Osteoblast (primary cell): ENCODE data around the gene HSH2D. TPM values are rescaled to one million over a fixed set of nuclear protein-coding genes. Genes with fewer than 3 reads are reported as not detected.

Experiments used
- DNase-seq: peaks from one replicate; pipeline ENCODE4 v3.0.0; 2011; ENCODE audit warnings: low spot score, mixed read lengths; ENCODE audit not compliant: insufficient read length; ENCODE audit errors: missing footprints
- H2AFZ ChIP-seq: 2 replicates; pipeline ENCODE4 v1.6.0; 2011; ENCODE audit warnings: mild to moderate bottlenecking, low read length
- H3K27ac ChIP-seq: 2 replicates; pipeline ENCODE4 v1.5.1; 2011; ENCODE audit warnings: mild to moderate bottlenecking, low read depth, low read length, moderate library complexity
- H3K27me3 ChIP-seq: 2 replicates; pipeline ENCODE4 v1.6.0; 2012; ENCODE audit warnings: mild to moderate bottlenecking, control low read depth, inconsistent platforms, low read length, moderate library complexity; ENCODE audit not compliant: insufficient read depth
- H3K36me3 ChIP-seq: 2 replicates; pipeline ENCODE4 v1.5.1; 2011; ENCODE audit warnings: mild to moderate bottlenecking, low read length, control low read depth, moderate library complexity; ENCODE audit not compliant: insufficient read depth
- H3K4me1 ChIP-seq: 2 replicates; pipeline ENCODE4 v1.5.1; 2011; ENCODE audit warnings: mild to moderate bottlenecking, low read length, control low read depth, moderate library complexity; ENCODE audit not compliant: insufficient read depth
- H3K4me2 ChIP-seq: 2 replicates; pipeline ENCODE4 v1.6.0; 2011; ENCODE audit warnings: mild to moderate bottlenecking, low read length; ENCODE audit not compliant: insufficient read depth
- H3K4me3 ChIP-seq: fragments of 200-600 bp; sonication (generic); 3 replicates; pipeline ENCODE4 v1.5.1; 2012; ENCODE audit warnings: mild to moderate bottlenecking, low read length, inconsistent platforms; ENCODE audit not compliant: insufficient read depth
- H3K79me2 ChIP-seq: 2 replicates; pipeline ENCODE4 v1.6.0; 2012; ENCODE audit warnings: mild to moderate bottlenecking, low read length, control low read depth, inconsistent platforms; ENCODE audit not compliant: insufficient read depth
- H3K9me3 ChIP-seq: 2 replicates; pipeline ENCODE4 v1.5.1; 2011; ENCODE audit warnings: low read depth, low read length, control low read depth
- H4K20me1 ChIP-seq: 2 replicates; pipeline ENCODE4 v1.6.0; 2012; ENCODE audit warnings: mild to moderate bottlenecking, low read length, control low read depth; ENCODE audit not compliant: insufficient read depth
- CTCF ChIP-seq: IDR thresholded peaks from 2 replicates; pipeline ENCODE4 v1.5.1; 2011; ENCODE audit warnings: mild to moderate bottlenecking, low read depth, low read length, moderate library complexity; ENCODE audit errors: extremely low read depth
- total RNA-seq: library from RNA; depleted of rRNA; stranded (reverse); fragments of >200 nt; gene quantifications from 2 replicates; pipeline ENCODE4 v1.2.3, GENCODE V29; 2012

The HSH2D gene
- total RNA-seq, 1 donor = 0.36 TPM

DNA sequence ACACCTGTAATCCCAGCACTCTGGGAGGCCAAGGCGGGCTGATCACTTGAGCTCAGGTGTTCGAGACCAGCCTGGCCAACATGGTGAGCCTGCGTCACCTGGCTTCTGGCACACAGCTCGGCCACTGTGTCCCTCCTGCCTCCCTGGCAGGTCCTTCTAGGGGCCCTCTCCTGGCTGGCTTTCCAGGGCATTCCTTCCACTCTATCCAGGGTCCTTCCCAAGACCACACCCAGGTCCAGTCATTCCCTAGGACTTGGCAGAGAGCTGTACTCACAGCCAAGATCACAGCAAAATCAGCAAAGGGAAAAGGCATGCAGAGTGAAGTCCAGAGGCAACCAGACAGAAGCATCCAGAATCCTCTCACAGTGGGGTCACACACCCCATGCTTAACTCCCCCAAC, 9.7 kb upstream of the HSH2D start:
- H3K79me2 ChIP-seq = no peaks in the 10 kb centered on the region
- no peak overlapping the region for H3K4me2 ChIP-seq
- peak; percentile 90 for DNase-seq
- H3K36me3 ChIP-seq = peaks cover 37% of the 10 kb centered on the region
- H3K4me3 ChIP-seq = no peak overlapping the region
- no peaks in the 10 kb centered on the region for H3K9me3 ChIP-seq
- H3K27me3 ChIP-seq = no peaks in the 10 kb centered on the region
- no peak overlapping the region for H2AFZ ChIP-seq
- no peaks in the 10 kb centered on the region for H3K4me1 ChIP-seq
- H4K20me1 ChIP-seq = peaks cover 4% of the 10 kb centered on the region
- H3K27ac ChIP-seq = no peak overlapping the region
- no peak for TF ChIP-seq CTCF

- peaks cover 4% of the 10 kb centered on the region for H4K20me1 ChIP-seq
- no peaks in the 10 kb centered on the region for H3K4me1 ChIP-seq
- peak; percentile 71 for DNase-seq
- TF ChIP-seq CTCF = no peak
- H3K79me2 ChIP-seq = no peaks in the 10 kb centered on the region
- H3K9me3 ChIP-seq = no peaks in the 10 kb centered on the region
- no peak overlapping the region for H3K4me2 ChIP-seq
- no peak overlapping the region for H3K4me3 ChIP-seq
- peaks cover 31% of the 10 kb centered on the region for H3K36me3 ChIP-seq
- H2AFZ ChIP-seq = no peak overlapping the region
- H3K27ac ChIP-seq = no peak overlapping the region
- H3K27me3 ChIP-seq = no peaks in the 10 kb centered on the region
Observed at GRCh38 chr19:16134510-16134909, 9.0 kb upstream of the HSH2D start.

GRCh38 chr19:16135430-16136127, 7.9 kb upstream of the HSH2D start:
- peak; percentile 59 for DNase-seq
- peaks cover 21% of the 10 kb centered on the region for H3K36me3 ChIP-seq
- H3K9me3 ChIP-seq = no peaks in the 10 kb centered on the region
- H3K4me1 ChIP-seq = no peaks in the 10 kb centered on the region
- H3K79me2 ChIP-seq = no peaks in the 10 kb centered on the region
- H3K4me2 ChIP-seq = no peak overlapping the region
- H3K27me3 ChIP-seq = no peaks in the 10 kb centered on the region
- TF ChIP-seq CTCF = no peak
- no peak overlapping the region for H2AFZ ChIP-seq
- peaks cover 4% of the 10 kb centered on the region for H4K20me1 ChIP-seq
- H3K27ac ChIP-seq = no peak overlapping the region
- H3K4me3 ChIP-seq = no peak overlapping the region

DNA sequence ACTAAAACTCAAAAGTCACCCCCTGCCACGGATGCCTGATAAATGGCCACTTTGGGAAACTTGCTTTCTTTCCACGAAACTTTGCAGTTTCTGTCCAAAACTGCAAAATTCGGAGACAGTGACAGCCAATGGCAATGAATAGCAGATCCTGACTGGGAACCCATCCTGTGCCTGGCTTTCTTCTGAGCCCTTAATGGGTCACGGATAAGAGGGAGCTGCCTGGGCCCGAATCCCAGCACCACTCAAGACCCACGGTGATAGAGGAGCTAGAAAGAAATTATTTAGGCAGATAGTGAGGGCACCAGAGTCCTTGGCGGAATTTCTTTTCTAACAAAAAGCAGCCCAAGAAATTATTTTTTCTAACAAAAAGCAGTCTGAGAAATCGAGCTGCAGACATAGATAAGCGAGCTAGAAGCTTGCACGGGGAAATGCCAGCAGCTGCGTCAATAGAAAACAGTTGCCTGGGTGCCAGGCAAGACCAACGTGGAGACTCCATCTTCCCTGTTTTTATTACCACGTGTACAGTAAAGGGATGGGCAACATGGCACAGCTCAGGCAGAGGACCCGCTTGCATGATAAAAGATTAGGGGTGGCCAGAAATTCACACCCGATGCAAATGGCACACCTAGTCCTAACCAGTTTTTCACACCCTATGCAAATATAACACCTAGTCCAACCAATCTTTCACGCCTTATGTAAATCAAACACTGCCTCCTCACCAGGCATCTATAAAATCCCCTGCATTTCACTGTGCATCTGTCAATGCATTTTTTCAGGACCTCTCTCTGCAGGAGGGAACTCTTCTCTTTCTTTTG, 7.1 kb upstream of the HSH2D start:
- no peak overlapping the region for H3K27ac ChIP-seq
- H4K20me1 ChIP-seq = peaks cover 4% of the 10 kb centered on the region
- peaks cover 21% of the 10 kb centered on the region for H3K36me3 ChIP-seq
- H3K4me2 ChIP-seq = no peak overlapping the region
- no peak overlapping the region for H2AFZ ChIP-seq
- H3K79me2 ChIP-seq = no peaks in the 10 kb centered on the region
- no peak overlapping the region for H3K4me3 ChIP-seq
- DNase-seq = peak; percentile 39
- H3K4me1 ChIP-seq = no peaks in the 10 kb centered on the region
- H3K9me3 ChIP-seq = no peaks in the 10 kb centered on the region
- TF ChIP-seq CTCF = no peak
- H3K27me3 ChIP-seq = no peaks in the 10 kb centered on the region
